Measurements from ENCODE around the gene ESAM. TPM values are rescaled to one million over a fixed set of nuclear protein-coding genes. Genes with fewer than 3 reads are reported as not detected.

ESAM gene
- polyA plus RNA-seq, 12 donors: 39.8 to 59.8 (median 52.1) TPM; not detected in 1

DNA sequence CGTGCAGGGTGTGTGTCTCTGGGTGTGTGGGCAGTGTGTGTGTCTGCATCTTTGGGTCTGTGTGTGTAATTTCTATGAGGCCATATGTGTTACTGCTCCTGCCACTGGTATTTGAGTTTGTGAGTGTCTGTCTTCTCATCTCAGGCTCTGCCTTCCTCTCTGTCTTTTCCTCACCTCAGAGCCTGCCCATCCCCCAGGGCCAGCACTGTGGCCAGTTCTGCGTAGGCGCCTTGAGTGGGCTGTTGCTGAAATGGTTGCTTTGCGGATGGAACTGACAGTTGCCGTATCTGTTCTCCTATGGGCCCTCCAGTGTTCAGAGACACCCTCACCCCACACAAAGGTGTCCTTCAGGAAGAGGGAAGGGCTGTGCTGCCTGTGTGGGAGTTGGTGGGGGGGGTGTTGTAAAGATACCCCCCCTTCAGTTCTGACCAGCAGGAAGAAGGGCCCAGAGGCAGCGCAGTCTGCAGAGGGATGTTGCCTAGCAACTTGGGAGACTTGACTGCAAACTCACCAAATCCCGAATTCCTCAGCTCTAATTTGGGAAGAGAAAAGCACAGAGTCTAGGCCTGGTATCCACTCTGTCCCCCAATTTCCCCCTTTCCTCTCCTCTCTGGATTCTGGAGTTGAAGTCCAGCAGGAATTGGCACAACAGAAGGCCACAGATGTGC lies 24.3 kb downstream of the ESAM start:
- DNase-seq: no peak

DNA sequence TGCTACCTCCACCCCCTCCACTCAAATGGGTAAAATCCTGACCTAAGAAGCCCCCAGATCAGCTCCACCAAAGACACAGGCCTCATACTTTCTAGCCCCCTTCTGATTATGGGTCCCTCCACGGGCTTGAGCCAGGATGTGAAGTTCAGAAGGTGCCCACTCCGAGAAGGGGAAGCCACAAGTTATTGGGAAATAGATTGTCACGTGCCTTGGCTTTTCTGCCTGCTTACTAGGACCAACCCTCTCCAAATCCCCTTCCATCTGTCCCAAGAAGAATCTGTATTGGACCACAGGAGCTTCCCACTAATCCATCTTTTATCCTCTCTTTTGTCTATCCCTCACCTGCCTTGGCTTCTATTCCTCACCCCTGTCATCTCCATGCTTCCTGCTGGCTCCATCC lies 25.4 kb downstream of the ESAM start:
- no peak for DNase-seq

DNA sequence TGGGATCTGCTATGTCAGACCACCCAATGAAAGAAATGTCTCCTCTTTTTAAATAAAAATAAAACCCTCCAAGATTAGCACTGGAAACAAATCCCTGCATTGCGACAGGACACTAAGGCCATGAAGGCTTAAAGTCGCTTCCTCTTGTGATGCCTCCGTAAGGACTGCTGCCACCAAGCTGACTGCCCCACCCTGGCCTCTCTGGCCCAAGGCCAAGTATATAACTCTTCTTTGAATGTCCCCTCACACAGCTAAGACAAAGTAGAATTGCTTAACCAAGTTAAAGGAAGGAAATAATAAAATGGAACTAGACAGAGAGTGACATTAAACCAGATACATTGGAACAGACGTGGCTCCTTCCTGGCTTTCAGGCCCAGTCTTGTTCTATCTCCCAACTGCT lies 29.9 kb downstream of the ESAM start:
- no peak for DNase-seq

DNA sequence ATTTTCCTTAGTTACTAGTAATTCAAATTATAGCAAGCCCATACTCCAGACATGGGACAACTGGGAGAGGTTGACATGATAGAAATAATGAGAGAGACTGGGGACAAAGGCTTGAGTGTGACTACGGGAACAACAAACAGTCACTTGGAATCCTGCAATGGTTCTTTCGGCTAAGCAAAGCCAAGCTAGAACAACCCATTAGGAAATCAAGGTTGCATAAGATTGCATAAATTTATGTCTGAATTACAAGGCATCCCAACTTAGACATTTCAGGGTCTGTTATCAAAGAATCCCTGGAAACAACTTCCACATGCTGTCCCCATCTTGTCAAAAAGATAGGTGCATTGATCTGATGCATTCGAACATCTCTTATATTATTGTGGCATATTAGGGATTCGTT lies 32.5 kb downstream of the ESAM start:
- no peak for DNase-seq

DNA sequence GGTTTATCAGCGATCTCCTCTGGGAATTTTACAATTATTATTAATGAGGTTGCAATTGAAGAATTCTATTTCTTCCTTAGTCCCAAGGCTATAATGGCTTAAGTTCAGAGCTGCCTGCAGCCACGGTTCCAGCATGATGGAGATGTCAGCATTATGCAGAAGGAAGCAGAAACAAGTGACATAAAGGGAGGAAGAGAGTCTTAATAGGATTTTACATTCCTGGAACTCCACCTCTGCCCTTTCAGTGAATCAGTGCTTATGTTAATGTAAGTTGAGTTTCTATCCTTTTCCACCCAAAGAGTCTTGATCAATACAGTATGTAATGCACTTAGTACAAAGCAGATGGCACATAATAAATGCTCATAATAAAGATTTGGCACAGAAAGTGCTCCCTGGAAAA lies 34.0 kb downstream of the ESAM start:
- DNase-seq: no peak

DNA sequence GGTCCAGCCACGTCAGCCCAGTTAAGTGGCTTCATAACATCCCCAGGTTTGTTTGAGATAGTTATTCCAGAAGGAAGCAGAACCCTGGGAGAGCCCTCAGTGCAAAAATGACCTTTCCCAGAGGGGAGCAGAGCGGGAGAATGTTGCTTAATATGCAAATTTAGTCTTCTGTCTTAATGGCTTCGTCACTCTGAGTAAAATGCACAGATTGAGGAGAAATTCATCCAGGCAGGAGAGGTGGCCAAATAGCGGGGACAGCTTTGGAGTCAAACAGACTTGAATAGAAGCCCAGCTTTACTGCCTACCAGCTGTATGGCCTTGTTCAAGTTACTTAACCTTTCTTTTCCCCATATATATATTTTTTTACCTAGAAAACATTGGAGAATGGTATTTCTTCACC lies 34.6 kb downstream of the ESAM start:
- no peak for DNase-seq

DNA sequence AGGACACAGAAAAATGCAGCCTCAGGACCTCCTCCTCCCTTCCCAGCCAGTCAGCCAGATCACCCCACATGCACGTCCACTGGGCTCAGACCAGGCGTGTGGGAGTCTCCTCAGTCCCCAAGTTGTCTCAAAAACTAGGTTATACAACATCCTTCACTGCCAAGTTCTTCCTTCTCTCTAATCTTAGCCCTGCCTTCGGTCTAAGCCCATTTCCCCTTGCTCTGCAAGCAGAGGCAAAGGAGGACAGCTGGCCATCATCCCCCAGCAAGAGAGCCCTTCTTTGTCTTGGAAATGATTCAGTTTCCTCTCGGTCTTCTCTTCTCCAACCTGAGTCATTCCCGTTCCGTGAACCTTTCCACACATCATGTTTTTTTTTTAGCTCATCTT lies 36.4 kb downstream of the ESAM start:
- no peak for DNase-seq

DNA sequence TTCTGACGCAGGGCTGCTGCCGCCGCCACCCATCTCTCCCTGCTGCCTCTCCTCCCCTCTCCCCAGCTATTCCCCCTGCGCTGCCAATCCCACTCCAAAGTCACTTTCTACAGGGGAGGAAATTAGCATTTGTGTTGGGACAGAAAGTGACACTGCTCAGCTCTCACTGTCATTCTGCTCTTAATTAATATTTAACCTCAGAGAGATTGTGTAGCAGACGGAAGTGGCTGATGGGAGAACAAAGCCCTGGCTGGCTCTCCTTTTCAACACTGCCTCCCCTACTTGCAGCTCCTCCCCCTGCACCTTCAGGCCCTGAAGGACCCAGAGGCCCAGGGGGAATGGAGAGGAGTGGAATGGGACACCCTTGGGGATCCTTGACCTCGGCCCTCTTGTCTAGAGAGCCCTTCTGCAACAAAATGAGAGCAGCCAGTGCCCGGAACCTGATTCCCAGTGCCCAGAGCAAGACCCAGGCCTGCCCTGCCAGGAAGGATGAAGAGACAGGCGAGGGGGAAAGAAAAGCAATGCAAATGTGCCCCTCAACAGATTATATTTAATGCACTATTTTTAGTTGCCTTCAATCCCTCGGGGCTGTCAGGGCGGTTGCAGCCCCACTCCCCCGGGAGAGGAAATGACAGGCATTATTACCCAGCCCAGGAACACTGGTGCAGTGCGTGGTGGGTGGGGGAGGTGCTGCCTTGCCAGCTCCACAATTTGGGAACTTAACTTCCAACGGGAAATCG lies 36.9 kb downstream of the ESAM start:
- DNase-seq: no peak

DNA sequence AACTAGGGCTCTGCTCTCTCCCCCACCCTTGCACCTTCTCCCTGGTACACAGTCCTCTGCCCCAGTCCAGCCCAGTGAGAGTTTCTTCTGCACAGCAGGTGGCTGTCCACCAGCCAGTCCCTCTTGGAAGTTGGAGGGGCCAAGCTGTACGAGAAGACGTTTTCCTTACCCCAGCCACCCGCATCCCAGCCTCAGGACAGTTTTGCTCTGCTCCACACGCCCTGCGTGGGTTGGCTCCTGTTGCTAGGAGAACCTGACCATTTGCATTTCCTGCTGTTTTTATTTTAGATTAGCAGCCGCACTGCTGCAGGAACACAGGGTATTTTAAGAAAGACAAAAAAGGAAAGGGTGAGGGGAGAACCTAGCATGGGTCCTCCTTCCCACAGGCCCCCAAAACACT lies 39.9 kb downstream of the ESAM start:
- no peak for DNase-seq

DNA sequence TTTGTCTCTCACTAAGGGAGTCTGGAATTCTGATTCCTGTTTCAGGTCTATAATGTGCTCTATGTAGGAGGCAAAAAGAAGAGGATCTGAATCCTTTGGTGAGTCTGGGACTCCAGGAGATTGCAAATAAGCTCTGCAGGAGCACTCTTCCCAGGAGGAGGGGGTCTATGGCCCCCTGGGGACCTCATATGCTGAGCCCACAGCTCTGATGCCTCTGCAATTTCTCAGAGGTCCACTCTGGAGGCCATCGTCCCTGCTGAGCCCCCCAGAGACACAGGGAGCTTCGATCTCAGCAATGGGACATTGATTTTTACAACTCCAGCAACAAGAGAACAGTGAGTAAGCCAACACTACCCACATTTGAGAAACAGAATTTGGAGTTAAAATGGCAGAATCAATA lies 42.6 kb downstream of the ESAM start:
- no peak for DNase-seq

DNA sequence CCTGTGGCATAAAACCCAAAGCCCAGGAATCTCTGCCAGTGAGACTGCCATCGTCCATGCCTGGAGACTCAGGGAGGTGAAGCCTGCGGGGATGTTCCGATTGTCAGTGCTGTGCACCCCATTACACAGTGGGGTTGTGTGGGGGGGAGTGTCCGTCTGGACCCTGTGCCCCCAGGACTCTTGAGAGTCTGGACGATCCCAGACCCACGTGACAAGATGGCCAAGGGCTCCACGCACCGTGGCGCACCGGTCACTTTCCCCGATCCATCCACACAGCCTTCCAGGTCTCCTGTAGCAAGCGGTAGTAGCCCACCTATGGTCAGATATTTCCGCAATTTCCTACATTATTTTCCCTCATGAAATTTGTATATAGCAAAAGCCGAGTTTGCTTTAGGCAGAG lies 43.3 kb downstream of the ESAM start:
- DNase-seq: no peak

DNA sequence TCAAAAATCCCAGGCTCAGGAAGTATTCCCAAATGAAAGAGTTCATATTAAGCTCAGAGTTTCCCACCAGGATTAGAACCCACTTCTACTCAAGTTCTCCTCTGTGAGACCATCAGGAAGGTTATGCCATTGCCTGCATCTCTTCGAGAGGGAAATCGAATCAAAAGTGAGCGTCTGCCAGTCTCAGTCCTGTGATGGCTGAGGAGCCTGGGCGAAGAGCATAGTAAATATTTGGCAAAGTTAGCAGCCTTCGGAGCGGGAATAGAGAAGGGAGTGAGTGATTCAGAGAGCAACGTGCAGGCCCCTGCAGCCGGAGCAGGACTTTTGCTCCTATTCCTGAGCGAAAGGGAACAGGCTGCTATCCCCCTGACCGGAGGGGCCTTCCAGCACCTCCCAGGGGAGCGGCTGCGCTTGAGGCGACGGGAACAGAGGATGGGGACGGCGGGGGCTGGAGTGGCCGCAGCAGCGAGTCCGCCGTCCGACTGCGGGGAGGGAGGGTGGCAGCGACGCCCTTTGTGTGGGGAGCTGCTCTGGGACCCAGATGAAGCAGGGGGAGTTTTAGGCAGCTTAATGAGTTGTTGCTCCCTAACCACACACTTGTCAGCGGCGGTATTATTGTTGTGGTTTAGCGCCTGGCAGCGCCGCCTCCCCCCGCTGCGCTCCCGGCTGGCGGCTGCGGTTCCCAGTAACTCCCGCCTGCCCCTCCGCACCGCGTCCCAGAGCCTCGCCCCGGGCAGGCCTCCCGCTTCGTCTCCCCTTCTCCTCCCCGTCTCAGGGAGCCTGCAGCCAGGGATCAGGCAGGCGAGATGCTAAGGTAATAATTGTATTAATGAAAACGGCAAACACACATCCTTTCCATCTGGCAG lies 44.1 kb downstream of the ESAM start:
- DNase-seq: no peak

DNA sequence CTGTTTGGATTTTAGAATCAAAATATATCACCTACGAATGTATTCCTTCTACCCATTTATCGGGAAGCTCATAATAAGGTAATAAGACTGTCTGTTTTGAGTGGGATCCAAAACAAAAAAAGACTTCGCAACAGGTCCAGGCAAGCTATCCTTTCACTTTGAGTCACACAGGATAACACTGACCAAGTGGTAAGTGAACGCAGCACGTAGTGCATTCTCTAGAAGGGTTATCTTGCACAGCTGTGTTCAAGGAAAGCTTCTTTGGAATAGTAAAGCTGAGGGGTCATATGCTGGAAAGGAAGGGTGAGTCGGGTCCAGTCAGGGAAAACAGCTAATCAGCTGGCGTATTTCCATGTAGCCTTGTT lies 44.7 kb downstream of the ESAM start:
- no peak for DNase-seq

DNA sequence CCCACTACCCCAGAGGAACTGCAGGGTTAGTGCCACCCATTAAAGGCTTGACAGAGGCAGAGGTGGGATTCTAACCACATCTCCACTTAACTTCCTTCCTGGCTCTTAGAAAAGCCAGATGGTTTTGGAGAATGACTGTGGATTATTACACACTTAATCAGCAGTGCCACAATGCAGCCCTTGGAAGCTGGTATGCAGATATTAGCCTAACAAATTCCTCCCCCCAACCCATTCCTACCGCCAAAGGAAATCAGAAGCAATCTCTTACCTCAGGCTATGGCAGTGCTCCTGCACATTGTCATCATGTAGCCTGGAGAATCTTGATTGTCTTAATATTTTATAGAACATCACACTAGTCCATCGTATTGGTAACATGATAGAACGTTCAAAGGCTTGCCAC lies 45.5 kb downstream of the ESAM start:
- DNase-seq: no peak

DNA sequence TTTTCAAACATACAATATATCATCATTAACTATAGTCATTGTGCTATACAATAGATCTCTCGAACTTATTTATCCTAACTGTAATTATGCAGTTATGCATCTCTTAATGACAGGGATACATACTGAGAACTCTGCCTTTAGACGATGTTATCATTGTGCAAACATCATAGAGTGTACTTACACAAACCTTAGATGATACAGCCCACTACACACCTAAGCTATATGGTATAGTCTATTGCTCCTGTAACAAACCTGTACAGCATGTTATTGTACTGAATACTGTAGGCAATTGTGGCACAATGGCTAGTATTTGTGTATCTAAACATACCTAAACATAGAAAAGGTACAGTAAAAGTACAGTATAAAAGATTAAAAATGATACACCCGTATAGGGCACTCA lies 49.7 kb downstream of the ESAM start:
- no peak for DNase-seq

DNA sequence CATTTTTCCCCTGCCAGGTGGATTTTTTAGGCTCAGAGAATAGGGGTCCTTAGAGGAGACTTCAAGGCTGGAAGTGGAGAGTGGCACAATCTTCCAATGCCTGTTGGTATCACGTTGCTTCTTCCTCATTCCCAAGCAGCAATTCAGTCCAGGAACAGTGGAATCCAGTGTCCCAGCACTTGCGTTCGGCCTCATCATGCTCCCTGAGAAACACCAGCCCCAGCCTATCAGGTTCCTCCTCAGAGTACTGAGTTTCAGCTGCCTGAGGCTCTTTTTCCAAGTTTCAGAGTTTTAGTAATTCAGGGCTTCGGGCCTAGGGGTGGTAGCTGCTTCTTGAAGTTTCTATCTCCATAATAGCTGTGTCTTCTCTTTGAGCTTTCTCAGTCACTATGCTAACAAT lies 54.3 kb downstream of the ESAM start:
- DNase-seq: no peak

Other genes with a start within 250 kb of the ESAM start
- gene OR8B12, start 218.6 kb downstream of the ESAM start, polyA plus RNA-seq (ENCODE audit: insufficient read length in 12 of 12): not detected
- under 1 TPM in 9 of 12 donors, not detected in 3; 0.04 to 0.78 (median 0.22) TPM for gene OR8A1, start 192.3 kb downstream of the ESAM start, polyA plus RNA-seq (ENCODE audit: insufficient read length in 12 of 12)
- gene PANX3, start 150.9 kb downstream of the ESAM start, polyA plus RNA-seq (ENCODE audit: insufficient read length in 12 of 12): under 1 TPM in 4 of 12 donors, not detected in 8; 0.10 to 0.18 (median 0.15) TPM
- gene TBRG1, start 139.4 kb downstream of the ESAM start, polyA plus RNA-seq (ENCODE audit: insufficient read length in 12 of 12): 10 to 100 TPM in 11 of 12 donors, not detected in 1; 17.4 to 35.2 (median 25.4) TPM
- 10 to 100 TPM in 1 of 12 donors, 1 to 10 TPM in 10, not detected in 1; 4.7 to 23.3 (median 7.2) TPM for gene SIAE, start 88.6 kb downstream of the ESAM start, polyA plus RNA-seq (ENCODE audit: insufficient read length in 12 of 12)
- gene SPA17, start 88.4 kb downstream of the ESAM start, polyA plus RNA-seq (ENCODE audit: insufficient read length in 12 of 12): 1 to 10 TPM in 10 of 12 donors, not detected in 2; 2.0 to 6.4 (median 3.7) TPM
- 10 to 100 TPM in 2 of 12 donors, 1 to 10 TPM in 9, not detected in 1; 3.1 to 14.5 (median 5.1) TPM for gene NRGN, start 22.3 kb downstream of the ESAM start, polyA plus RNA-seq (ENCODE audit: insufficient read length in 12 of 12)
- gene VSIG2, start 10.0 kb downstream of the ESAM start, polyA plus RNA-seq (ENCODE audit: insufficient read length in 12 of 12): 1 to 10 TPM in 7 of 12 donors, under 1 TPM in 3, not detected in 2; 0.60 to 2.8 (median 1.4) TPM
- gene MSANTD2, start 38.1 kb upstream of the ESAM start, polyA plus RNA-seq (ENCODE audit: insufficient read length in 12 of 12): 10 to 100 TPM in 11 of 12 donors, not detected in 1; 11.1 to 32.5 (median 16.0) TPM
- gene ROBO3, start 103.1 kb upstream of the ESAM start, polyA plus RNA-seq (ENCODE audit: insufficient read length in 12 of 12): 10 to 100 TPM in 11 of 12 donors, not detected in 1; 18.3 to 42.5 (median 27.0) TPM
- gene ROBO4, start 135.6 kb upstream of the ESAM start, polyA plus RNA-seq (ENCODE audit: insufficient read length in 12 of 12): 10 to 100 TPM in 11 of 12 donors, not detected in 1; 22.9 to 41.6 (median 26.4) TPM
- gene HEPN1, start 157.0 kb upstream of the ESAM start, polyA plus RNA-seq (ENCODE audit: insufficient read length in 12 of 12): under 1 TPM in 5 of 12 donors, not detected in 7; 0.13 to 0.34 (median 0.18) TPM
- under 1 TPM in 4 of 12 donors, not detected in 8; 0.05 to 0.33 (median 0.19) TPM for gene HEPACAM, start 173.8 kb upstream of the ESAM start, polyA plus RNA-seq (ENCODE audit: insufficient read length in 12 of 12)
- gene CCDC15, start 191.9 kb upstream of the ESAM start, polyA plus RNA-seq (ENCODE audit: insufficient read length in 12 of 12): 1 to 10 TPM in 10 of 12 donors, not detected in 2; 2.4 to 5.3 (median 3.4) TPM

Data from muscle of arm (tissue), 12 donors.